Calu3 (cell line): Measurements from ENCODE around the gene DPYD. TPM values are rescaled to one million over a fixed set of nuclear protein-coding genes. Genes with fewer than 3 reads are reported as not detected.
A peak's percentile ranks its signal among the peaks of the same experiment; 100 is the strongest.

Experiments
- BruUV-seq: library from RNA; stranded (reverse); fragments of 400-500 nt; replicated peaks from 2 replicates; lab custom pipeline; 2021; lab: Mats Ljungman, UMichigan
- CTCF ChIA-PET: fragments of 300-600 bp; sonication (Branson Sonifier 250); formaldehyde crosslinking; loops from one replicate; lab custom pipeline; 2022; ENCODE audit warnings: antibody characterized with exemption; lab: Charles Lee
- DNase-seq: peaks from one replicate; pipeline ENCODE4 v3.0.0; 2022
- H3K27ac Mint-ChIP-seq: one replicate; pipeline ENCODE4 v1.8.0; 2022; ENCODE audit warnings: mixed read lengths; ENCODE audit not compliant: unreplicated experiment
- H3K27me3 Mint-ChIP-seq: one replicate; pipeline ENCODE4 v1.8.0; 2022; ENCODE audit warnings: mixed read lengths; ENCODE audit not compliant: unreplicated experiment
- H3K36me3 Mint-ChIP-seq: one replicate; pipeline ENCODE4 v1.8.0; 2022; ENCODE audit warnings: mild to moderate bottlenecking, moderate library complexity, mixed read lengths; ENCODE audit not compliant: insufficient read depth, unreplicated experiment
- H3K4me1 Mint-ChIP-seq: one replicate; pipeline ENCODE4 v1.8.0; 2022; ENCODE audit warnings: mild to moderate bottlenecking, low read depth, mixed read lengths; ENCODE audit not compliant: unreplicated experiment
- H3K4me3 Mint-ChIP-seq: one replicate; pipeline ENCODE4 v1.8.0; 2022; ENCODE audit warnings: mild to moderate bottlenecking, low read depth, moderate library complexity, mixed read lengths; ENCODE audit not compliant: unreplicated experiment
- H3K9me3 Mint-ChIP-seq: one replicate; pipeline ENCODE4 v1.8.0; 2022; ENCODE audit warnings: low read depth, mixed read lengths; ENCODE audit not compliant: unreplicated experiment
- CTCF ChIP-seq: fragments of 200-600 bp; IDR thresholded peaks from one replicate; pipeline ENCODE4 v1.8.0; 2022; ENCODE audit warnings: antibody characterized with exemption; ENCODE audit not compliant: unreplicated experiment
- intact Hi-C: fragments of 100-400 bp; cut with micrococcal nuclease; formaldehyde crosslinking; loops from one replicate; pipeline ENCODE4 v1.10.0; 2022; ENCODE audit not compliant: unreplicated experiment
- total RNA-seq: library from RNA; stranded (reverse); gene quantifications from 2 replicates; pipeline ENCODE4 v1.2.3, GENCODE V29; 2022

Gene DPYD
- total RNA-seq, 1 experiment from 2014 or later, result 15.6 TPM

DNA sequence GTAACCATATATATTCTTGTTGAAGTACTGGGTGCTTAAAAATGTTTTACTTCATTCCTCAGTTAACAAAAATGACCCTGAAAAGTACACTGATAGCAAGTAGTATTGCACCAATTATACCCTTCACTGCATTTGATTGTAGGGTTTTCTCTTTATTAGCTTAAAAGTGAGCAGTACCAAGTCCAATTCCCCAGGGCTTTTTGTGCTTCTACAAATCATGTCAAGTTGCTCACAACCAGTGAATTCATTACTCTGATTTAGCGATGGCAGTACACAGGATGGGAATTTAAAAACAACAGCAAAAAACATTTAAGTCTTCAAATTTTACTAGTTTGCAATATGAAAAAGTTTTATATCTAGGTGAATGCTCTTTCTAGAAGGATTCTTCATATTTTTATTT is 762.8 kb downstream of the DPYD start:
- Mint-ChIP-seq H3K4me3 (no peak overlapping the region), H3K36me3 (no peaks in the 10 kb centered on the region), H3K4me1 (no peaks in the 10 kb centered on the region), H3K27me3 (no peaks in the 10 kb centered on the region), H3K9me3 (no peaks in the 10 kb centered on the region), H3K27ac (no peak overlapping the region)
- DNase-seq, result no peak
- no peak for TF ChIP-seq CTCF
- CTCF ChIA-PET, result no interaction called here
- no TSS peak for BruUV-seq
- intact Hi-C loops, result no loop called here

DNA sequence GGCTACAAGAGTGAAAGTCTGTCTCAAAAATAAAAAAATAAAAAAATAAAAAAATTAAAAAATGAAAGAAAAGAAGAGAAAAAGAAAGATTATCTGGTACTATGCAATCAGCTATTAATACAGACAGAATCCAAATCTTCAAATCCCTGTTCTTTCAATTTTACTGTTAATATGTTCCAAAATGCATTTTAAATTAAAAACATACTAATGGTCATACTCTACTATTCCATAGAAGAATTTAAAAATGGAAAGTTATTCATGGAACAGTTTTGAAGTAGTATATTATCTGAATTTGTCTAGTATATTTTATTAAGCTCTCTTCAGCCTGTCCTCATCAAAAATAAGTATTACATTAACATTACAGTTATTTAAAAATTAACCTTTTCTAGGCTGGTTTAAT is 769.2 kb downstream of the DPYD start:
- no peaks in the 10 kb centered on the region for H3K27me3 Mint-ChIP-seq
- DNase-seq, result no peak

DNA sequence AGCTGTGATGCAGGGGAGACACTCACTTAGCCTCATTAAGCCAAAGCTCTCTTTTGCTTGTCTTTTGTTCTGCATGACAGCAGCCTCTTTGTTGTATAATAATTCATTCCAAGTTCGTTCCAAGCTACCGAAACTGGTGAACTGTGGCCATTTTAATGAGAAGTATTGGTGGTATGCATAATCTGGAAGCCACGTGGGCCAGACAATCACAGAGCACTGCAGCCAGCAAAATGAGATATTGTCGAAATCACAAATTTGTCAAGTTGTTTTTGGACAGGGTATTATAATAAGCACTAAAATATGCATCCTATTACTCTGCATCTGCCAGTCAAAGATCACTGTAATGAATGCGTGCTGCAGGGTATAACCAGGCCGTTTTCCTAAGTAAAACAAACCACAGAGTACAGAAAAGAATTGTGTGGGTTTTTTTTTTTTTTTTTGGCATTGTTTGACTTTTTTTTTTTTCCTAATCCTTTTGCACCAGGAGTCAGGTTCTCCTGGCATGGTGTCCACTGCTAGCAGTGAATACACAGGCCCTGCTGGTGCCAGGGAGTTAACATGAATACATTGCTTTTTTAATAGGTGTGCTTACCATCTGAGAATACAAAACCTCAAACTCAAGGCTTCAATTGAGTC is 775.4 kb downstream of the DPYD start:
- Mint-ChIP-seq H3K4me3 (no peak overlapping the region), H3K9me3 (no peaks in the 10 kb centered on the region), H3K27ac (no peak overlapping the region), H3K36me3 (no peaks in the 10 kb centered on the region), H3K27me3 (no peaks in the 10 kb centered on the region), H3K4me1 (peaks cover 14% of the 10 kb centered on the region)
- intact Hi-C loops, result no loop called here
- DNase-seq, result no peak
- BruUV-seq, result no TSS peak
- no peak for TF ChIP-seq CTCF
- CTCF ChIA-PET, result no interaction called here

More for the DNA sequence above, 769.2 kb downstream of the DPYD start:
- no peaks in the 10 kb centered on the region for H3K9me3 Mint-ChIP-seq
- CTCF ChIA-PET, result no interaction called here
- H3K4me3 Mint-ChIP-seq, result no peak overlapping the region
- intact Hi-C loops, result no loop called here
- H3K4me1 Mint-ChIP-seq, result no peaks in the 10 kb centered on the region
- H3K27ac Mint-ChIP-seq, result no peak overlapping the region
- H3K36me3 Mint-ChIP-seq, result no peaks in the 10 kb centered on the region
- TF ChIP-seq CTCF, result no peak
- BruUV-seq, result no TSS peak

- no TSS peak for BruUV-seq
- H3K27ac Mint-ChIP-seq, result peak overlapping the region; percentile 47
- no peak for DNase-seq
Observed at GRCh38 chr1:97144527-97144926, 776.3 kb downstream of the DPYD start.

More at GRCh38 chr1:97144527-97144926, 776.3 kb downstream of the DPYD start:
- Mint-ChIP-seq H3K27me3 (no peaks in the 10 kb centered on the region), H3K36me3 (no peaks in the 10 kb centered on the region), H3K9me3 (no peaks in the 10 kb centered on the region), H3K4me1 (peaks cover 14% of the 10 kb centered on the region), H3K4me3 (no peak overlapping the region)
- no peak for TF ChIP-seq CTCF
- CTCF ChIA-PET, result no interaction called here
- intact Hi-C loops, result no loop called here
